Uterus (tissue), 4 donors: ENCODE data around the gene PCDH9. TPM values are rescaled to one million over a fixed set of nuclear protein-coding genes. Genes with fewer than 3 reads are reported as not detected.

Experiments
- DNase-seq, 2 donors: peaks; one replicate each; pipeline ENCODE4 v3.0.0-alpha.2; 2019 to 2020
- H3K27ac ChIP-seq, 2 donors: fragments of 200-600 bp; sonication (generic); 1 replicate in 1 of 2; 2 replicates in 1 of 2; pipeline ENCODE4 v1.5.1; 2016 to 2018
- H3K27me3 ChIP-seq, 2 donors: fragments of 200-600 bp; sonication (generic); one replicate each; pipeline ENCODE4 v1.5.1; 2018 to 2019; ENCODE audit warnings: control low read depth in 1 of 2
- H3K36me3 ChIP-seq, 2 donors: fragments of 200-600 bp; sonication (generic); one replicate each; pipeline ENCODE4 v1.5.1; 2019; ENCODE audit warnings: control low read depth in 1 of 2
- H3K4me1 ChIP-seq, 2 donors: fragments of 200-600 bp; sonication (generic); one replicate each; pipeline ENCODE4 v1.5.1; 2018 to 2019; ENCODE audit warnings: control low read depth in 1 of 2
- H3K4me3 ChIP-seq, 2 donors: fragments of 200-600 bp; sonication (generic); 1 replicate in 1 of 2; 2 replicates in 1 of 2; pipeline ENCODE4 v1.5.1; 2018 to 2019; ENCODE audit warnings: mild to moderate bottlenecking in 1 of 2
- H3K9me3 ChIP-seq, 2 donors: fragments of 200-600 bp; sonication (generic); one replicate each; pipeline ENCODE4 v1.5.1; 2019; ENCODE audit warnings: control low read depth in 1 of 2
- CTCF ChIP-seq, 4 experiments: fragments of 200-600 bp in 2 of 4; fragments of 450-650 bp in 2 of 4; sonication (generic) in 2 of 4; IDR thresholded peaks; one replicate each; pipeline ENCODE4 v1.5.1; 2016 to 2019; ENCODE audit warnings: antibody characterized with exemption in 4 of 4, mild to moderate bottlenecking in 2 of 4, moderate library complexity in 1 of 4
- POLR2A ChIP-seq, 2 donors: fragments of 450-650 bp; IDR thresholded peaks; one replicate each; pipeline ENCODE4 v1.6.1; 2016; ENCODE audit warnings: antibody characterized with exemption in 2 of 2, mild to moderate bottlenecking in 1 of 2, moderate library complexity in 1 of 2
- intact Hi-C: fragments of 100-400 bp; cut with DNase I; formaldehyde crosslinking; loops from one replicate; pipeline ENCODE4 v1.15.1; 2023; ENCODE audit warnings: low total_unique reads
- total RNA-seq, 4 donors: library from RNA; depleted of rRNA in 3 of 4; stranded (reverse); fragments of >200 nt in 3 of 4; gene quantifications; one replicate each; pipeline versions ENCODE4 v1.1.0 to v1.2.4, GENCODE V29; 2014 to 2023
- donor health status: DM: yes; HTN: yes; CAD: no.

PCDH9 gene
- total RNA-seq, 4 donors from 2014 or later, result 0.51 to 45.7 (median 2.1) TPM

- DNase-seq, result no peak
- Histone ChIP-seq H3K27me3 (no peaks in the 10 kb centered on the region), H3K36me3 (no peaks in the 10 kb centered on the region), H3K9me3 (no peaks in the 10 kb centered on the region), H3K4me3 (no peak overlapping the region), H3K4me1 (no peaks in the 10 kb centered on the region), H3K27ac (no peak overlapping the region)
- intact Hi-C loops, result no loop called here
- TF ChIP-seq CTCF (IDR thresholded peaks at IDR 0.05) (no peak), POLR2A (IDR thresholded peaks at IDR 0.05) (no peak)
Measured at GRCh38 chr13:66714795-66715194, 515.3 kb downstream of the PCDH9 start.

GRCh38 chr13:66704110-66704509 is 526.0 kb downstream of the PCDH9 start:
- H3K9me3 ChIP-seq, result no peaks in the 10 kb centered on the region
- TF ChIP-seq CTCF (IDR thresholded peaks at IDR 0.05), result no peak
- H3K36me3 ChIP-seq, result no peaks in the 10 kb centered on the region
- no peaks in the 10 kb centered on the region for H3K4me1 ChIP-seq
- no peak for DNase-seq
- H3K27ac ChIP-seq, result no peak overlapping the region
- intact Hi-C loops, result no loop called here
- H3K4me3 ChIP-seq, result no peak overlapping the region
- H3K27me3 ChIP-seq, result no peaks in the 10 kb centered on the region

GRCh38 chr13:66703597-66703996 is 526.5 kb downstream of the PCDH9 start:
- Histone ChIP-seq H3K4me3 (no peak overlapping the region), H3K9me3 (no peaks in the 10 kb centered on the region), H3K4me1 (no peaks in the 10 kb centered on the region), H3K27me3 (no peaks in the 10 kb centered on the region), H3K27ac (no peak overlapping the region), H3K36me3 (no peaks in the 10 kb centered on the region)
- intact Hi-C loops, result no loop called here
- no peak for DNase-seq
- no peak for TF ChIP-seq CTCF (IDR thresholded peaks at IDR 0.05)
- TF ChIP-seq POLR2A (IDR thresholded peaks at IDR 0.05), result no peak

GRCh38 chr13:66700117-66700601 is 530.0 kb downstream of the PCDH9 start:
- Histone ChIP-seq H3K36me3 (no peaks in the 10 kb centered on the region), H3K27me3 (no peaks in the 10 kb centered on the region), H3K27ac (no peak overlapping the region), H3K4me1 (no peaks in the 10 kb centered on the region), H3K4me3 (no peak overlapping the region), H3K9me3 (no peaks in the 10 kb centered on the region)
- intact Hi-C loops, result no loop called here
- no peak for DNase-seq
- no peak for TF ChIP-seq CTCF (IDR thresholded peaks at IDR 0.05)
- no peak for TF ChIP-seq POLR2A (IDR thresholded peaks at IDR 0.05)

GRCh38 chr13:66693656-66694055 is 536.5 kb downstream of the PCDH9 start:
- intact Hi-C loops, result no loop called here
- no peak for DNase-seq
- Histone ChIP-seq H3K4me1 (no peaks in the 10 kb centered on the region), H3K27ac (no peak overlapping the region), H3K9me3 (no peaks in the 10 kb centered on the region), H3K4me3 (no peak overlapping the region), H3K27me3 (no peaks in the 10 kb centered on the region), H3K36me3 (no peaks in the 10 kb centered on the region)
- no peak for TF ChIP-seq CTCF (IDR thresholded peaks at IDR 0.05)
